Measurements from ENCODE around the gene CACNG6.

CACNG6 gene

GRCh38 chr19:54041969-54042606 is 50.7 kb downstream of the CACNG6 start:
- Histone ChIP-seq H3K27ac (no peak overlapping the region), H3K4me3 (no peak overlapping the region), H3K27me3 (peaks cover 0 to 11% of the 10 kb centered on the region in 2 donors), H3K36me3 (no peaks in the 10 kb centered on the region), H3K9me3 (no peaks in the 10 kb centered on the region), H3K4me1 (no peaks in the 10 kb centered on the region)
- intact Hi-C loops (cut with DNase I; ENCODE audit: low total_unique reads) = no loop called here
- no peak for DNase-seq
- no peak for TF ChIP-seq CTCF (IDR thresholded peaks at IDR 0.05)

GRCh38 chr19:54042989-54043388 is 51.6 kb downstream of the CACNG6 start:
- no peak for TF ChIP-seq CTCF (IDR thresholded peaks at IDR 0.05)
- Histone ChIP-seq H3K9me3 (no peaks in the 10 kb centered on the region), H3K36me3 (no peaks in the 10 kb centered on the region), H3K27me3 (peaks cover 0 to 11% of the 10 kb centered on the region in 2 donors), H3K27ac (no peak overlapping the region), H3K4me3 (no peak overlapping the region), H3K4me1 (no peaks in the 10 kb centered on the region)
- no peak for DNase-seq
- intact Hi-C loops (cut with DNase I; ENCODE audit: low total_unique reads) = no loop called here

- Histone ChIP-seq H3K27me3 (peaks cover 0 to 11% of the 10 kb centered on the region in 2 donors), H3K9me3 (peaks cover 0 to 8% (median 0%) of the 10 kb centered on the region in 3 donors), H3K27ac (no peak overlapping the region), H3K4me1 (no peaks in the 10 kb centered on the region), H3K36me3 (no peaks in the 10 kb centered on the region), H3K4me3 (no peak overlapping the region)
- TF ChIP-seq CTCF (IDR thresholded peaks at IDR 0.05) = no peak
- intact Hi-C loops (cut with DNase I; ENCODE audit: low total_unique reads) = no loop called here
- DNase-seq = no peak
Observed at GRCh38 chr19:54045771-54046170, 54.3 kb downstream of the CACNG6 start.

- intact Hi-C loops (cut with DNase I; ENCODE audit: low total_unique reads) = no loop called here
- H3K4me3 ChIP-seq = no peak overlapping the region
- TF ChIP-seq CTCF (IDR thresholded peaks at IDR 0.05) = no peak
- DNase-seq = no peak
- peaks cover 0 to 11% of the 10 kb centered on the region in 2 donors for H3K27me3 ChIP-seq
- no peaks in the 10 kb centered on the region for H3K4me1 ChIP-seq
- H3K36me3 ChIP-seq = no peaks in the 10 kb centered on the region
- H3K9me3 ChIP-seq = peaks cover 0 to 8% (median 0%) of the 10 kb centered on the region in 3 donors
- no peak overlapping the region for H3K27ac ChIP-seq
Observed at GRCh38 chr19:54047616-54048015, 56.2 kb downstream of the CACNG6 start.

Measured in tibial artery (tissue), 4 donors.